Upper lobe of left lung (tissue), 4 donors: ENCODE data around the gene PUSL1.

Experiments
- EP300 ChIP-seq, 4 donors: sonication (generic); formaldehyde crosslinking; IDR thresholded peaks; one replicate each; pipeline ENCODE4 v1.5.1; 2017; ENCODE audit warnings: antibody characterized with exemption in 4 of 4, control low read depth in 2 of 4
- POLR2A ChIP-seq, 4 donors: fragments of 450-650 bp; IDR thresholded peaks; one replicate each; pipeline ENCODE4 v1.5.1; 2016 to 2017; ENCODE audit warnings: antibody characterized with exemption in 4 of 4, mild to moderate bottlenecking in 2 of 4
- POLR2AphosphoS5 ChIP-seq, 2 donors: sonication (generic); formaldehyde crosslinking; IDR thresholded peaks; one replicate each; pipeline ENCODE4 v1.5.1; 2017; ENCODE audit warnings: antibody characterized with exemption in 2 of 2
- TF ChIP-seq, protein P1 (sequence below), 6 experiments: fragments of 450-650 bp in 4 of 6; fragments of 200-600 bp in 2 of 6; sonication (generic) in 2 of 6; IDR thresholded peaks; one replicate each; pipeline ENCODE4 v1.5.1; 2016 to 2019; ENCODE audit warnings: antibody characterized with exemption in 6 of 6

GRCh38 chr1:1335792-1336248, 27.4 kb downstream of the PUSL1 start:
- TF ChIP-seq, protein P1, sequence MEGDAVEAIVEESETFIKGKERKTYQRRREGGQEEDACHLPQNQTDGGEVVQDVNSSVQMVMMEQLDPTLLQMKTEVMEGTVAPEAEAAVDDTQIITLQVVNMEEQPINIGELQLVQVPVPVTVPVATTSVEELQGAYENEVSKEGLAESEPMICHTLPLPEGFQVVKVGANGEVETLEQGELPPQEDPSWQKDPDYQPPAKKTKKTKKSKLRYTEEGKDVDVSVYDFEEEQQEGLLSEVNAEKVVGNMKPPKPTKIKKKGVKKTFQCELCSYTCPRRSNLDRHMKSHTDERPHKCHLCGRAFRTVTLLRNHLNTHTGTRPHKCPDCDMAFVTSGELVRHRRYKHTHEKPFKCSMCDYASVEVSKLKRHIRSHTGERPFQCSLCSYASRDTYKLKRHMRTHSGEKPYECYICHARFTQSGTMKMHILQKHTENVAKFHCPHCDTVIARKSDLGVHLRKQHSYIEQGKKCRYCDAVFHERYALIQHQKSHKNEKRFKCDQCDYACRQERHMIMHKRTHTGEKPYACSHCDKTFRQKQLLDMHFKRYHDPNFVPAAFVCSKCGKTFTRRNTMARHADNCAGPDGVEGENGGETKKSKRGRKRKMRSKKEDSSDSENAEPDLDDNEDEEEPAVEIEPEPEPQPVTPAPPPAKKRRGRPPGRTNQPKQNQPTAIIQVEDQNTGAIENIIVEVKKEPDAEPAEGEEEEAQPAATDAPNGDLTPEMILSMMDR (IDR thresholded peaks at IDR 0.05), result no peak
- TF ChIP-seq POLR2AphosphoS5 (IDR thresholded peaks at IDR 0.05), result no peak
- no peak for TF ChIP-seq POLR2A (IDR thresholded peaks at IDR 0.05)
- TF ChIP-seq EP300 (IDR thresholded peaks at IDR 0.05), result no peak
